ENCODE data around the gene SMARCE1. TPM values are rescaled to one million over a fixed set of nuclear protein-coding genes. Genes with fewer than 3 reads are reported as not detected.

The SMARCE1 gene
- total RNA-seq, 4 donors from 2014 or later = 67.2 to 113 (median 95.1) TPM

DNA sequence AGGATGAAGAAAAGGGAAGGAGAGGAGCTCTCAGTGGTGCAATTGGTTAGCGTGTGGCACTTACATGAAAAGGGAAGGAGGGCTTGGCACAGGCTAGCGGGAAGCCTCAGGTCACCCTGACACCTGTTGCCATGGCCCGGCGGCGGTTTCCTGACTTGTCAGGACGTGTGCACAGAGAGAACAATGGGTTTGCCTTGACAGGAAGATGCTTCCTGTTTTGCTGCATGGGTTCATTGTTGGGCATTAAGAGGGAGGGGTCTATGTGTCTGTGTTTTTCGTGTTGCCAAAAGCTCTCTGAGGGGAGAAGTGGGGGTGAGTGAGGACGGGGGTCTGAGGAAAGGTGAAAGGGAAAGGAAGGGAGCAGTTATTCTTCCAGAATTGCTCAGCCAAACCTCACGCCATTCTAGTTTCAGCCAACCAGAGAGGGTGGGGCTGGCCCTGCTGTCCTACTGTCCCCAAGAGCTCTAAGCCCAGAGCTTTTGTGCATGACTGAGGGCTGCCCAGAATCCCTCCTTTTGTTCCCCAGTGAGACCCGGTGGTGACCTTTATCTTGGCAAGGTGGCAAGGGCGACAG, 65.2 kb downstream of the SMARCE1 start:
- no peaks in the 10 kb centered on the region for H3K36me3 ChIP-seq
- TF ChIP-seq POLR2A (IDR thresholded peaks at IDR 0.05) = no peak
- TF ChIP-seq EP300 (IDR thresholded peaks at IDR 0.05) = peak in 1 of 2 donors; percentile 43
- DNase-seq (ENCODE audit: low spot score in 2 of 2) = no peak
- 37 to 39% methylated on average over 11 of the region's 11 CpGs for WGBS, 2 donors
- peaks cover 0 to 14% (median 0%) of the 10 kb centered on the region in 4 donors for H3K9me3 ChIP-seq
- peak overlapping the region in 2 of 4 donors; percentile 9 to 51 for H3K27ac ChIP-seq
- no peaks in the 10 kb centered on the region for H3K27me3 ChIP-seq
- no peak overlapping the region for H3K4me3 ChIP-seq
- peaks cover 0 to 9% (median 0%) of the 10 kb centered on the region in 4 donors for H3K4me1 ChIP-seq

DNA sequence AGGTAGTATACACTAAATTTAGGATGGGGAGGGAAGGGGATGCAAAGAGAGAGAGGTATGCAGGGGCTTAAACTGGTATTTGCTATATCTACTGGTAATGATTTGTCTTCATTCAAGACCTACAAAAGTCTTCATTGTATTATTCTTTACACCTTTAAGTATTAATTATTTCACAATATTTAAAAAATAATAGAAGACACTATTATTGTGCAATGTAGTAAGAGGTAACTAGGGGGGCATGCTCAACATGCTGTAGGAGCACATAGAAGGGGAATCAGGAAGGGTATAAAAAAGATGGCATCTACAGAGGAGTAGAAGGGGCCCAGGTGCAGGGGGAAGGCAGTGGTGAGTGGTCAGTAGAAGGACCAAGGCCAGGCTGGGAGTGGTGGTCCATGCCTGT, 67.5 kb downstream of the SMARCE1 start:
- Histone ChIP-seq H3K4me3 (no peak overlapping the region), H3K27ac (no peak overlapping the region), H3K27me3 (no peaks in the 10 kb centered on the region), H3K36me3 (no peaks in the 10 kb centered on the region), H3K4me1 (peaks cover 0 to 9% (median 0%) of the 10 kb centered on the region in 4 donors), H3K9me3 (peaks cover 0 to 7% (median 0%) of the 10 kb centered on the region in 4 donors)
- no peak for DNase-seq (ENCODE audit: low spot score in 2 of 2)
- TF ChIP-seq, protein P1, sequence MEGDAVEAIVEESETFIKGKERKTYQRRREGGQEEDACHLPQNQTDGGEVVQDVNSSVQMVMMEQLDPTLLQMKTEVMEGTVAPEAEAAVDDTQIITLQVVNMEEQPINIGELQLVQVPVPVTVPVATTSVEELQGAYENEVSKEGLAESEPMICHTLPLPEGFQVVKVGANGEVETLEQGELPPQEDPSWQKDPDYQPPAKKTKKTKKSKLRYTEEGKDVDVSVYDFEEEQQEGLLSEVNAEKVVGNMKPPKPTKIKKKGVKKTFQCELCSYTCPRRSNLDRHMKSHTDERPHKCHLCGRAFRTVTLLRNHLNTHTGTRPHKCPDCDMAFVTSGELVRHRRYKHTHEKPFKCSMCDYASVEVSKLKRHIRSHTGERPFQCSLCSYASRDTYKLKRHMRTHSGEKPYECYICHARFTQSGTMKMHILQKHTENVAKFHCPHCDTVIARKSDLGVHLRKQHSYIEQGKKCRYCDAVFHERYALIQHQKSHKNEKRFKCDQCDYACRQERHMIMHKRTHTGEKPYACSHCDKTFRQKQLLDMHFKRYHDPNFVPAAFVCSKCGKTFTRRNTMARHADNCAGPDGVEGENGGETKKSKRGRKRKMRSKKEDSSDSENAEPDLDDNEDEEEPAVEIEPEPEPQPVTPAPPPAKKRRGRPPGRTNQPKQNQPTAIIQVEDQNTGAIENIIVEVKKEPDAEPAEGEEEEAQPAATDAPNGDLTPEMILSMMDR (IDR thresholded peaks at IDR 0.05) = no peak
- no peak for TF ChIP-seq EP300 (IDR thresholded peaks at IDR 0.05)

DNA sequence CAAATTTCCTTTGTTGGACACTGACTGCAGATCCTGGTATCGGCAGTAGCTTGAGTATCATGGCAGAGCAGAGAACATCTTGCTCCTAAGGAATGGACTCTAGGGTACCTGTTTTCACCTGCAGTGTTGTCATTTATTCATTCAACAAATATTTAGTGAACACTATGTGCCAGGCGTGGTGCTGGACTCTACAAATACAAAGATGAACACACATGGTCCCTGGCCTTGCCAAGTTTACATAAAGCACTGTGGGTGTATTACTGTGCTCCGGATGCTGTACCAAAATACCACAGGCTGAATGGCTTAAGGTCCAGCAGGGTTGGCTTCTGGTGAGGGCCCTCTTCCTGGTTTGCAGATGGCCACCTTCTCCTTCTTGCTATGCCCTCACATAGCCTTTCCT, 68.1 kb downstream of the SMARCE1 start:
- H3K36me3 ChIP-seq = no peaks in the 10 kb centered on the region
- WGBS, 2 donors = 87 to 91% methylated on average over 3 of the region's 3 CpGs
- H3K4me3 ChIP-seq = no peak overlapping the region
- no peak overlapping the region for H3K27ac ChIP-seq
- no peak for TF ChIP-seq POLR2A (IDR thresholded peaks at IDR 0.05)
- DNase-seq (ENCODE audit: low spot score in 2 of 2) = no peak
- H3K4me1 ChIP-seq = peaks cover 0 to 9% (median 0%) of the 10 kb centered on the region in 4 donors
- H3K9me3 ChIP-seq = peaks cover 0 to 8% (median 0%) of the 10 kb centered on the region in 4 donors
- no peaks in the 10 kb centered on the region for H3K27me3 ChIP-seq

DNA sequence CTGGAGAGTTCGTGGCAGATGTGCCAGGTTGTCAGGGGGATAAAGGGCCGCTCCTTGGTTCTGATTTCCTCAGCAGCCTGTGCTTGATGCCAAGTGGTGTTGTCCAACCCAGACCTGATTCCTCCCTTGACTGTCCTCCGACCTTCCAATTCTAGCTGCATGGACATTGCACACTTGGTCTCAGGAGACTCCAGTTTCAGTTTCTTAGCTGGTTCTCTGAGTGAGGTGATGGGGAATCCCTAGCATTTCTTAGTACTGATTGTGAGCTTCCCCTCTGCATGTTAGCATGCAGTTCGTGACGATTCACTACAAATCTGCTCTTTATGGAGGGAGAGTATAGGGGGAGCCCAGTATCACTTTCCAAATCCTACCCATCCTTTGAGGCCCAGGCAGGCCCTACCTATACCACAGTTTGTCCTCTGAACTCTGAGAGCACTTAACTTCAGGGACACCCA, 70.0 kb downstream of the SMARCE1 start:
- TF ChIP-seq, protein P1 (IDR thresholded peaks at IDR 0.05) = no peak
- TF ChIP-seq EP300 (IDR thresholded peaks at IDR 0.05) (no peak), POLR2A (IDR thresholded peaks at IDR 0.05) (no peak)
- Histone ChIP-seq H3K27ac (no peak overlapping the region), H3K4me3 (no peak overlapping the region), H3K36me3 (no peaks in the 10 kb centered on the region), H3K9me3 (peaks cover 0 to 24% (median 5%) of the 10 kb centered on the region in 4 donors), H3K4me1 (peaks cover 0 to 9% (median 0%) of the 10 kb centered on the region in 4 donors), H3K27me3 (no peaks in the 10 kb centered on the region)
- 72 to 80% methylated on average over 5 of the region's 5 CpGs for WGBS, 2 donors
- DNase-seq (ENCODE audit: low spot score in 2 of 2) = no peak

DNA sequence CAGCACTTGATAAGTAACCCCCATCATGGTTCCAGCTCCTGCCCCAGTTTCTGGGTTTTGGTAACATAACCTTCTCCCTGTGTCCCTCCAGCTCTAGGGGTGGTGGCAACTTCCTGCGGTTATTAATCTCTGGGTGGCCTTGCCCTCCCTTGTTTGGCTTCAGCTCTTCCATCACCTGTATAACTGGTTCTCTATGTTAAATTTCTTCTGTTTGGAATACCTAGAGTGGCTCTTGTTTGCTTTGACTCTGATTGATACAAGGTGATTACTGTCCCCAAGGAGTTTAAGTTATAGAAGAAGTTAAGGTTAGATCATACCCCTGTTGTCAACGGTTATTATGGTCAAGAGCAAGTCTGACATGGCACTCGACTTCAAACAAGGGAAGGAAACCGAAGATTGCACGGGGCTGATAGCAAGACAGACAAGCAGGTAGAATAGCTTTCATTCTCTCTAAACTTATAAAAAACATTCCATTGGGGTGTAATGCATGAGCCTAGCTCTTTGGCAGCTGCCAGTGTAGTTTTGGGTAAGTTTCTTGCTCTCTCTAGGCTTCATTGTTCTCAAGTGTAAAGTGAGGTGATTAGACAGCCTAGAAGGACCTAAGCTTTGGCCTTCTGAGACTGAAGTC, 71.4 kb downstream of the SMARCE1 start:
- Histone ChIP-seq H3K9me3 (peaks cover 0 to 30% (median 5%) of the 10 kb centered on the region in 4 donors), H3K27ac (no peak overlapping the region), H3K4me3 (no peak overlapping the region), H3K4me1 (no peaks in the 10 kb centered on the region), H3K36me3 (no peaks in the 10 kb centered on the region), H3K27me3 (no peaks in the 10 kb centered on the region)
- WGBS, 2 donors = 74 to 76% methylated on average over 5 of the region's 5 CpGs
- DNase-seq (ENCODE audit: low spot score in 2 of 2) = no peak
- no peak for TF ChIP-seq POLR2A (IDR thresholded peaks at IDR 0.05)
- no peak for TF ChIP-seq EP300 (IDR thresholded peaks at IDR 0.05)
- TF ChIP-seq, protein P1 (IDR thresholded peaks at IDR 0.05) = no peak

Other genes starting within 250 kb of the SMARCE1 start
- 1 to 10 TPM in 3 of 4 donors, under 1 TPM in 1; 0.21 to 7.1 (median 2.6) TPM for gene TOP2A, start 229.9 kb downstream of the SMARCE1 start, total RNA-seq
- 1,000 to 10,000 TPM in 1 of 4 donors, 100 to 1,000 TPM in 3; 675 to 1,301 (median 748) TPM for gene IGFBP4, start 204.4 kb downstream of the SMARCE1 start, total RNA-seq
- gene TNS4, start 146.2 kb downstream of the SMARCE1 start, total RNA-seq = under 1 TPM in 1 of 4 donors, not detected in 3; 0.30 TPM
- gene CCR7, start 82.3 kb downstream of the SMARCE1 start, total RNA-seq = 1 to 10 TPM in 1 of 4 donors, not detected in 3; 1.5 TPM
- gene KRT222, start 17.4 kb upstream of the SMARCE1 start, total RNA-seq = 10 to 100 TPM in 1 of 4 donors, 1 to 10 TPM in 3; 2.7 to 17.9 (median 7.6) TPM
- under 1 TPM in 1 of 4 donors, not detected in 3; 0.20 TPM for gene KRT24, start 55.9 kb upstream of the SMARCE1 start, total RNA-seq
- gene KRT25, start 107.5 kb upstream of the SMARCE1 start, total RNA-seq = under 1 TPM in 3 of 4 donors, not detected in 1; 0.22 to 0.84 (median 0.39) TPM
- not detected for gene KRT26, start 124.4 kb upstream of the SMARCE1 start, total RNA-seq
- not detected for gene KRT27, start 134.7 kb upstream of the SMARCE1 start, total RNA-seq
- gene KRT28, start 152.1 kb upstream of the SMARCE1 start, total RNA-seq = not detected
- 10 to 100 TPM in 3 of 4 donors, 1 to 10 TPM in 1; 8.0 to 13.4 (median 11.3) TPM for gene KRT10, start 174.8 kb upstream of the SMARCE1 start, total RNA-seq
- gene KRT12, start 219.4 kb upstream of the SMARCE1 start, total RNA-seq = not detected
- not detected for gene KRT20, start 237.4 kb upstream of the SMARCE1 start, total RNA-seq